Endothelial cell of umbilical vein (primary cell): Measurements from ENCODE around the gene WTAP. TPM values are rescaled to one million over a fixed set of nuclear protein-coding genes. Genes with fewer than 3 reads are reported as not detected.

Source experiments
- BruUV-seq: library from RNA; stranded (reverse); fragments of 400-500 nt; replicated peaks from 2 replicates; lab custom pipeline; 2021; lab: Mats Ljungman, UMichigan
- CTCF ChIA-PET: fragments of 300-600, 350-600 bp; sonication (Branson Sonifier 250); formaldehyde crosslinking; loops from one replicate; lab custom pipeline; 2021; ENCODE audit warnings: antibody characterized with exemption, inconsistent platforms; lab: Charles Lee
- POLR2A ChIA-PET: fragments of 300-600, 350-600 bp; sonication (Branson Sonifier 250); formaldehyde crosslinking; loops from one replicate; lab custom pipeline; 2021; ENCODE audit warnings: antibody characterized with exemption, inconsistent platforms; lab: Charles Lee
- DNase-seq: peaks from one replicate; pipeline ENCODE4 v3.0.0-alpha.2; 2011; ENCODE audit warnings: low read depth, low spot score
- FAIRE-seq: peaks from 2 replicates; lab custom pipeline; 2011; peaks lifted over from hg19 to GRCh38; lab: Jason Lieb, UNC
- H2AFZ ChIP-seq: 2 replicates; pipeline ENCODE4 v1.6.0; 2012; ENCODE audit warnings: low read depth, low read length, control low read depth, inconsistent platforms
- H3K27ac ChIP-seq: 2 replicates; pipeline ENCODE4 v1.5.1; 2011; ENCODE audit warnings: low read depth, mild to moderate bottlenecking, control low read depth, low read length, moderate library complexity; ENCODE audit not compliant: insufficient read depth
- H3K27me3 ChIP-seq, 2 experiments: 2 replicates each; pipeline versions ENCODE4 v1.6.0 to v1.6.1; 2011; ENCODE audit warnings: low read length in 2 of 2, mixed read lengths in 1 of 2; ENCODE audit not compliant: control insufficient read depth in 2 of 2, insufficient read depth in 2 of 2
- H3K36me3 ChIP-seq, 2 experiments: 2 replicates in 1 of 2; 3 replicates in 1 of 2; pipeline ENCODE4 v1.5.1; 2011; ENCODE audit warnings: low read length in 2 of 2, mild to moderate bottlenecking in 1 of 2, moderate library complexity in 1 of 2; ENCODE audit not compliant: control insufficient read depth in 2 of 2, insufficient read depth in 2 of 2; ENCODE audit errors: extremely low read depth in 1 of 2
- H3K4me1 ChIP-seq: 3 replicates; pipeline ENCODE4 v1.5.1; 2011; ENCODE audit warnings: mild to moderate bottlenecking, low read length; ENCODE audit not compliant: control insufficient read depth, insufficient read depth; ENCODE audit errors: extremely low read depth
- H3K4me2 ChIP-seq: 2 replicates; pipeline ENCODE4 v1.6.1; 2011; ENCODE audit warnings: low read length, control low read depth, mixed read lengths; ENCODE audit not compliant: insufficient read depth
- H3K4me3 ChIP-seq, 3 experiments: fragments of 200-600 bp in 1 of 3; sonication (generic), shearing (Covaris generic) in 1 of 3; replicated peaks in 1 of 3; 2 replicates each; pipeline ENCODE4 v1.5.1; 2011 to 2016; ENCODE audit warnings: control low read depth in 3 of 3, low read length in 3 of 3, mild to moderate bottlenecking in 2 of 3, inconsistent platforms in 1 of 3, low read depth in 1 of 3, moderate library complexity in 1 of 3; ENCODE audit not compliant: insufficient read depth in 1 of 3
- H3K79me2 ChIP-seq: 2 replicates; pipeline ENCODE4 v1.6.0; 2012; ENCODE audit warnings: low read length, inconsistent platforms; ENCODE audit not compliant: control insufficient read depth, insufficient read depth
- H3K9ac ChIP-seq: replicated peaks from 2 replicates; pipeline ENCODE3; 2011; ENCODE audit warnings: low read length, control low read depth; ENCODE audit not compliant: insufficient read depth; ENCODE audit errors: extremely low read depth
- H3K9me1 ChIP-seq: replicated peaks from 3 replicates; pipeline ENCODE4 v1.6.0; 2011; ENCODE audit warnings: mild to moderate bottlenecking, low read length; ENCODE audit not compliant: control insufficient read depth, insufficient read depth; ENCODE audit errors: extremely low read depth
- H3K9me3 ChIP-seq: replicated peaks from 2 replicates; pipeline ENCODE4 v1.5.1; 2012; ENCODE audit warnings: low read length, inconsistent platforms; ENCODE audit not compliant: control insufficient read depth, insufficient read depth
- H4K20me1 ChIP-seq: replicated peaks from 2 replicates; pipeline ENCODE3; 2011; ENCODE audit warnings: mild to moderate bottlenecking, low read length; ENCODE audit not compliant: control insufficient read depth, insufficient read depth; ENCODE audit errors: extremely low read depth
- CTCF ChIP-seq, 2 donors: IDR thresholded peaks; 1 replicate in 1 of 2; 2 replicates in 1 of 2; pipeline ENCODE4 v1.5.1; 2011; ENCODE audit warnings: low read length in 2 of 2, mild to moderate bottlenecking in 2 of 2, moderate library complexity in 2 of 2, control low read depth in 1 of 2, inconsistent platforms in 1 of 2, low read depth in 1 of 2; ENCODE audit not compliant: insufficient read depth in 1 of 2; ENCODE audit errors: extremely low read depth in 1 of 2
- EZH2 ChIP-seq: IDR thresholded peaks from 2 replicates; pipeline ENCODE4 v1.6.1; 2012; ENCODE audit warnings: borderline replicate concordance, low read depth, mild to moderate bottlenecking, moderate library complexity, low read length, inconsistent platforms; ENCODE audit not compliant: severe bottlenecking
- FOS ChIP-seq: IDR thresholded peaks from 2 replicates; pipeline ENCODE4 v1.6.1; 2011; ENCODE audit warnings: mild to moderate bottlenecking, low read length, moderate library complexity, borderline replicate concordance; ENCODE audit not compliant: insufficient read depth
- GATA2 ChIP-seq: IDR thresholded peaks from 2 replicates; pipeline ENCODE4 v1.7.0; 2011; ENCODE audit warnings: low read depth, mild to moderate bottlenecking, moderate library complexity, mixed read lengths, low read length; ENCODE audit not compliant: insufficient read length, insufficient read depth
- JUN ChIP-seq: IDR thresholded peaks from 2 replicates; pipeline ENCODE4 v1.6.1; 2011; ENCODE audit warnings: borderline replicate concordance, low read depth; ENCODE audit not compliant: insufficient read length, insufficient read depth
- MYC ChIP-seq: IDR thresholded peaks from one replicate; pipeline ENCODE4 v1.6.1; 2011; ENCODE audit warnings: mild to moderate bottlenecking, low read depth, low read length
- POLR2A ChIP-seq: IDR thresholded peaks from 2 replicates; pipeline ENCODE4 v1.6.1; 2012; ENCODE audit warnings: low read depth, mild to moderate bottlenecking, control low read depth, low read length
- POLR2AphosphoS5 ChIP-seq: IDR thresholded peaks from 2 replicates; pipeline ENCODE4 v1.6.1; 2012; ENCODE audit warnings: low read depth, mild to moderate bottlenecking, control low read depth, low read length, moderate library complexity; ENCODE audit not compliant: insufficient read depth
- dilution Hi-C: fragments of 300-500 bp; cut with MboI; formaldehyde crosslinking; loops from one replicate; pipeline ENCODE4 v1.15.0; 2019; ENCODE audit warnings: low sequenced_read_pairs; ENCODE audit not compliant: extremely low pct_ligation_motif_present
- intact Hi-C: fragments of 100-400 bp; cut with micrococcal nuclease; formaldehyde crosslinking; loops from one replicate; pipeline ENCODE4 v1.10.0; 2022
- polyA plus RNA-seq, 4 experiments: library from polyadenylated mRNA; depleted of rRNA in 3 of 4; stranded (reverse) in 3 of 4; unstranded in 1 of 4; fragments of >200 nt; gene quantifications; 2 replicates each; pipeline versions ENCODE4 v1.2.1 to v1.2.3, GENCODE V29; 2011 to 2012; ENCODE audit warnings: missing spikeins in 1 of 4
- total RNA-seq: library from RNA; stranded (reverse); gene quantifications from 2 replicates; pipeline ENCODE4 v1.2.3, GENCODE V29; 2021
- TF ChIP-seq, protein P1 (sequence below): IDR thresholded peaks from 2 replicates; pipeline ENCODE4 v1.6.1; 2011; ENCODE audit not compliant: insufficient read depth, insufficient read length

Gene WTAP
- total and polyA plus RNA-seq, 2 donors (not counting 3 experiments of a cell fraction or from before 2014, with no cell fraction given): 21.7 to 81.6 TPM

DNA sequence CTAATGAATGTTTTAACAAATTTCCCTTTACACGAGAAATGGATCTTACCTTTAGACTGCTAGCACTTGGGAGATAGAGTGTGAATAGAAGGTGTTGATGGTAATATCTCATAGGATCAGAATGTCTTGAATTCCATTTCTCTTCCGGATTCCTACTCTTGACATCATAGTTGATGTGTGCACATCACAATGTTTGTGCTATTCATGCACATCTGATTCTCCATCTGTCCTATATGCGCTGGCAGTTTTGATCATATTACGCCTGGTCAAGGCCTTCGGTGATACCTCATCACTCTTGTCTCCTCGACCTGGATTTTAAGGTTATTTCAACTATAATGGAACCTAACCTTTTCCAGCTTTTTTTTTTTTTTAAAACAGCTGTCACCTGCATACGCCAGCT is 17.8 kb downstream of the WTAP start:
- Histone ChIP-seq H3K9ac (no peak overlapping the region), H3K27ac (no peak overlapping the region), H3K27me3 (no peaks in the 10 kb centered on the region), H3K4me3 (no peak overlapping the region), H3K9me1 (no peaks in the 10 kb centered on the region), H3K79me2 (peaks cover 41% of the 10 kb centered on the region), H2AFZ (no peak overlapping the region), H3K36me3 (peaks cover 20 to 56% of the 10 kb centered on the region in 2 experiments), H3K9me3 (no peaks in the 10 kb centered on the region), H3K4me2 (no peak overlapping the region), H3K4me1 (no peaks in the 10 kb centered on the region), H4K20me1 (no peaks in the 10 kb centered on the region)
- BruUV-seq: no TSS peak
- dilution Hi-C loops: no loop called here
- no peak for DNase-seq
- TF ChIP-seq, protein P1, sequence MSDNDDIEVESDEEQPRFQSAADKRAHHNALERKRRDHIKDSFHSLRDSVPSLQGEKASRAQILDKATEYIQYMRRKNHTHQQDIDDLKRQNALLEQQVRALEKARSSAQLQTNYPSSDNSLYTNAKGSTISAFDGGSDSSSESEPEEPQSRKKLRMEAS: no peak
- TF ChIP-seq GATA2 (no peak), POLR2A (no peak), CTCF (IDR thresholded peaks at IDR 0.05; ENCODE audit: extremely low read depth in 1 of 2, insufficient read depth in 1 of 2, low read depth in 1 of 2, low read length in 2 of 2) (no peak), JUN (no peak), FOS (no peak), MYC (no peak), EZH2 (no peak), POLR2AphosphoS5 (no peak)
- intact Hi-C loops: no loop called here
- no peak for FAIRE-seq
- ChIA-PET CTCF (no interaction called here), POLR2A (no interaction called here)
